ENCODE data around the gene GTF3C1. TPM values are rescaled to one million over a fixed set of nuclear protein-coding genes. Genes with fewer than 3 reads are reported as not detected.
A peak's percentile ranks its signal among the peaks of the same experiment; 100 is the strongest.

Gene GTF3C1
- total and polyA plus RNA-seq, 2 of the 13 experiments (the other 11 are each of a cell fraction or from before 2014, with no cell fraction given) = 29.2 to 72.7 TPM

DNA sequence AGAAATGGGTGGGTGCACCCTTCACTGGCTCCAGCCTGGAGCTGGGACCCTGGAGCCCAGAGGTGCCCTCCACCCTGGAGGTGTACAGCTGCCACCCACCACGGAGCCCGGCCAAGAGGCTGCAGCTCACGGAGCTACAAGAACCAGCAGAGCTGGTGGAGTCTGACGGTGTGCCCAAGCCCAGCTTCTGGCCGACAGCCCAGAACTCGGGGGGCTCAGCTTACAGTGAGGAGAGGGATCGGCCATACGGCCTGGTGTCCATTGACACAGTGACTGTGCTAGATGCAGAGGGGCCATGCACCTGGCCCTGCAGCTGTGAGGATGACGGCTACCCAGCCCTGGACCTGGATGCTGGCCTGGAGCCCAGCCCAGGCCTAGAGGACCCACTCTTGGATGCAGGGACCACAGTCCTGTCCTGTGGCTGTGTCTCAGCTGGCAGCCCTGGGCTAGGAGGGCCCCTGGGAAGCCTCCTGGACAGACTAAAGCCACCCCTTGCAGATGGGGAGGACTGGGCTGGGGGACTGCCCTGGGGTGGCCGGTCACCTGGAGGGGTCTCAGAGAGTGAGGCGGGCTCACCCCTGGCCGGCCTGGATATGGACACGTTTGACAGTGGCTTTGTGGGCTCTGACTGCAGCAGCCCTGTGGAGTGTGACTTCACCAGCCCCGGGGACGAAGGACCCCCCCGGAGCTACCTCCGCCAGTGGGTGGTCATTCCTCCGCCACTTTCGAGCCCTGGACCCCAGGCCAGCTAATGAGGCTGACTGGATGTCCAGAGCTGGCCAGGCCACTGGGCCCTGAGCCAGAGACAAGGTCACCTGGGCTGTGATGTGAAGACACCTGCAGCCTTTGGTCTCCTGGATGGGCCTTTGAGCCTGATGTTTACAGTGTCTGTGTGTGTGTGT is 100.9 kb downstream of the GTF3C1 start:
- peaks cover 4 to 35% of the 10 kb centered on the region in 2 experiments; a peak in 3 of 5 replicates for H3K27me3 ChIP-seq (ENCODE audit: control insufficient read depth in 1 of 2, insufficient read depth in 2 of 2, low read length in 2 of 2)
- no peaks in the 10 kb centered on the region for H3K36me3 ChIP-seq (replicated peaks in 1 of 2; ENCODE audit: control insufficient read depth in 1 of 2, insufficient read depth in 2 of 2, low read length in 2 of 2)
- no peak overlapping the region for H3K4me3 ChIP-seq (replicated peaks in 1 of 3; ENCODE audit: insufficient read depth in 1 of 3, low read depth in 2 of 3, low read length in 3 of 3)
- peaks cover 7% of the 10 kb centered on the region; the same call in 1 of the 2 replicates for H3K4me1 ChIP-seq (ENCODE audit: insufficient read depth, low read length)
- DNase-seq (ENCODE audit: low spot score) (peak; percentile 29), FAIRE-seq (no peak), ATAC-seq (peak; percentile 45)
- POLR2A ChIA-PET = no interaction called here
- CTCF ChIA-PET (ENCODE audit: low intra/inter-chr PET ratio, low total read pairs) = no interaction called here
- intact Hi-C loops (cut with micrococcal nuclease; ENCODE audit: unreplicated experiment) (no loop called here), in situ Hi-C loops (cut with HindIII; ENCODE audit: extremely low pct_ligation_motif_present, low pct_unique_long_range_greater_than_20kb) (no loop called here)
- H3K79me2 ChIP-seq (ENCODE audit: insufficient read depth, low read length) = no peaks in the 10 kb centered on the region
- BruUV-seq (replicated peaks) = no TSS peak
- no peak overlapping the region for H2AFZ ChIP-seq (ENCODE audit: low read length)
- peaks cover 15% of the 10 kb centered on the region for H3K9me3 ChIP-seq (ENCODE audit: low read length)
- 67% methylated on average over 8 of the region's 19 CpGs for WGBS (ENCODE audit: low lambda C conversion rate)
- no peaks in the 10 kb centered on the region for H4K20me1 ChIP-seq (ENCODE audit: insufficient read depth, low read length)
- H3K4me2 ChIP-seq (ENCODE audit: low read depth, low read length) = no peak overlapping the region
- H3K27ac ChIP-seq (ENCODE audit: extremely low read length, insufficient read depth, low read length) = no peak overlapping the region
- H3K9ac ChIP-seq (ENCODE audit: insufficient read depth, low read depth, low read length) = no peak overlapping the region
- no peak for TF ChIP-seq FOXA1 (IDR thresholded peaks at IDR 0.05)
- peak; percentile 51; the same call in 1 of the 2 replicates for TF ChIP-seq FOXA1 (CRISPR knock-in tag; IDR thresholded peaks at IDR 0.05)
- peak; percentile 57; the same call in 1 of the 2 replicates for TF ChIP-seq MYC (CRISPR knock-in tag; IDR thresholded peaks at IDR 0.05; ENCODE audit: borderline replicate concordance)
- no peak for TF ChIP-seq KDM4B (CRISPR knock-in tag; IDR thresholded peaks at IDR 0.05)
- no peak for TF ChIP-seq FOXO1 (CRISPR knock-in tag; IDR thresholded peaks at IDR 0.05)
- TF ChIP-seq, protein P1, sequence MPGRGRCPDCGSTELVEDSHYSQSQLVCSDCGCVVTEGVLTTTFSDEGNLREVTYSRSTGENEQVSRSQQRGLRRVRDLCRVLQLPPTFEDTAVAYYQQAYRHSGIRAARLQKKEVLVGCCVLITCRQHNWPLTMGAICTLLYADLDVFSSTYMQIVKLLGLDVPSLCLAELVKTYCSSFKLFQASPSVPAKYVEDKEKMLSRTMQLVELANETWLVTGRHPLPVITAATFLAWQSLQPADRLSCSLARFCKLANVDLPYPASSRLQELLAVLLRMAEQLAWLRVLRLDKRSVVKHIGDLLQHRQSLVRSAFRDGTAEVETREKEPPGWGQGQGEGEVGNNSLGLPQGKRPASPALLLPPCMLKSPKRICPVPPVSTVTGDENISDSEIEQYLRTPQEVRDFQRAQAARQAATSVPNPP (CRISPR knock-in tag; IDR thresholded peaks at IDR 0.05) = no peak
- TF ChIP-seq ATF1 (CRISPR knock-in tag; IDR thresholded peaks at IDR 0.05) = no peak
- 0 out of 2 replicates have a peak, but pooled peaks have one; percentile 29 for TF ChIP-seq ZNF431 (CRISPR knock-in tag; IDR thresholded peaks at IDR 0.05; ENCODE audit: borderline replicate concordance, low read depth)
- peak; percentile 26; the same call in 1 of the 2 replicates for TF ChIP-seq HNF4A (CRISPR knock-in tag; IDR thresholded peaks at IDR 0.05)
- peak; percentile 44; the same call in 1 of the 2 replicates for TF ChIP-seq SPEN (CRISPR knock-in tag; IDR thresholded peaks at IDR 0.05; ENCODE audit: low read depth)
- TF ChIP-seq ZNF296 (CRISPR knock-in tag; conservative IDR thresholded peaks at IDR 0.05) = 0 out of 2 replicates have a peak, but pooled peaks have one; percentile 31
- TF ChIP-seq ESRRA (CRISPR knock-in tag; IDR thresholded peaks at IDR 0.05; ENCODE audit: low read depth) = 0 out of 2 replicates have a peak, but pooled peaks have one; percentile 42
- TF ChIP-seq, protein P2, sequence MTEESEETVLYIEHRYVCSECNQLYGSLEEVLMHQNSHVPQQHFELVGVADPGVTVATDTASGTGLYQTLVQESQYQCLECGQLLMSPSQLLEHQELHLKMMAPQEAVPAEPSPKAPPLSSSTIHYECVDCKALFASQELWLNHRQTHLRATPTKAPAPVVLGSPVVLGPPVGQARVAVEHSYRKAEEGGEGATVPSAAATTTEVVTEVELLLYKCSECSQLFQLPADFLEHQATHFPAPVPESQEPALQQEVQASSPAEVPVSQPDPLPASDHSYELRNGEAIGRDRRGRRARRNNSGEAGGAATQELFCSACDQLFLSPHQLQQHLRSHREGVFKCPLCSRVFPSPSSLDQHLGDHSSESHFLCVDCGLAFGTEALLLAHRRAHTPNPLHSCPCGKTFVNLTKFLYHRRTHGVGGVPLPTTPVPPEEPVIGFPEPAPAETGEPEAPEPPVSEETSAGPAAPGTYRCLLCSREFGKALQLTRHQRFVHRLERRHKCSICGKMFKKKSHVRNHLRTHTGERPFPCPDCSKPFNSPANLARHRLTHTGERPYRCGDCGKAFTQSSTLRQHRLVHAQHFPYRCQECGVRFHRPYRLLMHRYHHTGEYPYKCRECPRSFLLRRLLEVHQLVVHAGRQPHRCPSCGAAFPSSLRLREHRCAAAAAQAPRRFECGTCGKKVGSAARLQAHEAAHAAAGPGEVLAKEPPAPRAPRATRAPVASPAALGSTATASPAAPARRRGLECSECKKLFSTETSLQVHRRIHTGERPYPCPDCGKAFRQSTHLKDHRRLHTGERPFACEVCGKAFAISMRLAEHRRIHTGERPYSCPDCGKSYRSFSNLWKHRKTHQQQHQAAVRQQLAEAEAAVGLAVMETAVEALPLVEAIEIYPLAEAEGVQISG (CRISPR knock-in tag; IDR thresholded peaks at IDR 0.05) = 0 out of 2 replicates have a peak, but pooled peaks have one; percentile 25
- peak; percentile 68; the same call in 1 of the 2 replicates for TF ChIP-seq TBX3 (IDR thresholded peaks at IDR 0.05; ENCODE audit: borderline replicate concordance)
- TF ChIP-seq PLRG1 (conservative IDR thresholded peaks at IDR 0.05) = no peak
- TF ChIP-seq KAT7 (CRISPR knock-in tag; IDR thresholded peaks at IDR 0.05; ENCODE audit: borderline replicate concordance) = no peak
- TF ChIP-seq, protein P3, sequence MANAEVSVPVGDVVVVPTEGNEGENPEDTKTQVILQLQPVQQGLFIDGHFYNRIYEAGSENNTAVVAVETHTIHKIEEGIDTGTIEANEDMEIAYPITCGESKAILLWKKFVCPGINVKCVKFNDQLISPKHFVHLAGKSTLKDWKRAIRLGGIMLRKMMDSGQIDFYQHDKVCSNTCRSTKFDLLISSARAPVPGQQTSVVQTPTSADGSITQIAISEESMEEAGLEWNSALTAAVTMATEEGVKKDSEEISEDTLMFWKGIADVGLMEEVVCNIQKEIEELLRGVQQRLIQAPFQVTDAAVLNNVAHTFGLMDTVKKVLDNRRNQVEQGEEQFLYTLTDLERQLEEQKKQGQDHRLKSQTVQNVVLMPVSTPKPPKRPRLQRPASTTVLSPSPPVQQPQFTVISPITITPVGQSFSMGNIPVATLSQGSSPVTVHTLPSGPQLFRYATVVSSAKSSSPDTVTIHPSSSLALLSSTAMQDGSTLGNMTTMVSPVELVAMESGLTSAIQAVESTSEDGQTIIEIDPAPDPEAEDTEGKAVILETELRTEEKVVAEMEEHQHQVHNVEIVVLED (CRISPR knock-in tag; IDR thresholded peaks at IDR 0.05; ENCODE audit: borderline replicate concordance) = no peak
- 0 out of 2 replicates have a peak, but pooled peaks have one; percentile 13 for TF ChIP-seq TCF7 (IDR thresholded peaks at IDR 0.05; ENCODE audit: low read depth)
- no peak for TF ChIP-seq ZNF205 (CRISPR knock-in tag; IDR thresholded peaks at IDR 0.05)
- no peak for TF ChIP-seq ZMYM2 (CRISPR knock-in tag; IDR thresholded peaks at IDR 0.05)

Measured in HepG2 (cell line).